ENCODE results near the gene KBTBD4. TPM values are rescaled to one million over a fixed set of nuclear protein-coding genes. Genes with fewer than 3 reads are reported as not detected.

KBTBD4 gene
- total RNA-seq, 1 experiment from 2014 or later, result 12.5 TPM

DNA sequence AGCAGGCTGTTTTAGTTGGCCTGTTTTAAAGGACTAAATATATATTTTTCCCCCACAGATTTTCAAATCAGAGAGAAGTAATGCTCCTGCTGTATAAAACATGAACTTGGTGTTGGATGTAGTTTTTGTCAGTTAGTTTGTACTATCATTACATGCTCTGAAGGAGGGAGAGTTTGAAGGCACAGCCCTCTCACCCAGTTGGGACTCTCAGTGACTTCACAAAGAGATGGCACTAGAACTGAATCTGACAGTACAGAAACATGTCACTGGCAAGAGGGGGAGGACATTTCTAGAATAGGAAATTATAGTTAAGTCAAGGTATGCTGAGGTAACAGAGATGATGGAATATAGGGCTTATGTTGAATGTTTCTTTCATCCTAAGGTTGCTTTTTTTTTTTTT lies 36.5 kb upstream of the KBTBD4 start:
- CTCF ChIA-PET, result no interaction called here
- POLR2A ChIA-PET, result no interaction called here
- no peak for DNase-seq
- no peaks in the 10 kb centered on the region for H3K9me3 ChIP-seq
- intact Hi-C loops (cut with micrococcal nuclease; ENCODE audit: unreplicated experiment), result loop anchor here (10.0 kb wide), 1 partner anchor 240 kb away; no protein-coding TSS in a partner anchor
- no peaks in the 10 kb centered on the region for H3K27me3 Mint-ChIP-seq (ENCODE audit: insufficient read depth, unreplicated experiment)
- no peak overlapping the region for H3K27ac Mint-ChIP-seq (ENCODE audit: unreplicated experiment)
- no peaks in the 10 kb centered on the region for H3K9me3 Mint-ChIP-seq (ENCODE audit: unreplicated experiment)
- no TSS peak for BruUV-seq (replicated peaks)
- peaks cover 29% of the 10 kb centered on the region for H3K36me3 Mint-ChIP-seq (ENCODE audit: insufficient read depth, unreplicated experiment)
- H3K4me3 ChIP-seq (ENCODE audit: low read depth, low read length), result no peak overlapping the region
- no peak for TF ChIP-seq CTCF (IDR thresholded peaks at IDR 0.05; ENCODE audit: insufficient read depth in 1 of 2, low read depth in 1 of 2, low read length in 1 of 2, severe bottlenecking in 1 of 2, unreplicated experiment in 1 of 2)
- no peaks in the 10 kb centered on the region for H3K4me1 ChIP-seq
- no peaks in the 10 kb centered on the region for H3K27me3 ChIP-seq (replicated peaks; ENCODE audit: control insufficient read depth, insufficient read depth, low read length)
- H3K4me1 Mint-ChIP-seq (ENCODE audit: low read depth, unreplicated experiment), result no peaks in the 10 kb centered on the region
- H3K4me3 Mint-ChIP-seq (ENCODE audit: unreplicated experiment), result no peak overlapping the region
- no peaks in the 10 kb centered on the region for H3K36me3 ChIP-seq (ENCODE audit: control insufficient read depth, insufficient read depth, low read length)

GRCh38 chr11:47611348-47611794 lies 32.6 kb upstream of the KBTBD4 start:
- CTCF ChIA-PET, result no interaction called here
- no TSS peak for BruUV-seq (replicated peaks)
- no peaks in the 10 kb centered on the region for H3K27me3 Mint-ChIP-seq (ENCODE audit: insufficient read depth, unreplicated experiment)

DNA sequence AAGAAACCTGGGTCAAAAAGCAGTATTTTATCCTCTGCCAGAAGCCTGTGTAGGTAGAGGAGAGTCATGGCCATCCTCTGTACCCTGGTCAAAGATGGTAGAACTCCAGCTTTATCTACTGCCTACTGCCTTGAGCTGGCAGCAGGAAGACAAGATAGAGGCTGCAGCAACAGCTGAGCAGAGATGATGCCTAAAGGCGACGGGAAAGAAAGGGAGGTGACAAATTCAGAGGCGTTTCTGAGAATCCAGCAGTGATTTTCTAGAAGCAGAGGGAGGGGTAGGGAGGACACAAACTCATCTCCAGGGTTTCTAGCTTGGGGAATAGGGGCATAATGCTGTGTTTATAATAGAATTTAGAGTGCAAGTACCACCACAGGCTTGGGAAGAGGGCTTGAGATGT lies 30.9 kb upstream of the KBTBD4 start:
- Mint-ChIP-seq H3K4me3 (ENCODE audit: unreplicated experiment) (no peak overlapping the region), H3K27me3 (ENCODE audit: insufficient read depth, unreplicated experiment) (no peaks in the 10 kb centered on the region), H3K9me3 (ENCODE audit: unreplicated experiment) (no peaks in the 10 kb centered on the region), H3K4me1 (ENCODE audit: low read depth, unreplicated experiment) (no peaks in the 10 kb centered on the region), H3K36me3 (ENCODE audit: insufficient read depth, unreplicated experiment) (peaks cover 15% of the 10 kb centered on the region), H3K27ac (ENCODE audit: unreplicated experiment) (no peak overlapping the region)
- no TSS peak for BruUV-seq (replicated peaks)
- ChIA-PET POLR2A (interaction anchor here (0.6 kb wide), 1 partner anchor 102 kb away, joined by 7 read pairs; no protein-coding TSS in a partner anchor), CTCF (no interaction called here)
- no peaks in the 10 kb centered on the region for H3K27me3 ChIP-seq (replicated peaks; ENCODE audit: control insufficient read depth, insufficient read depth, low read length)
- TF ChIP-seq CTCF (IDR thresholded peaks at IDR 0.05; ENCODE audit: insufficient read depth in 1 of 2, low read depth in 1 of 2, low read length in 1 of 2, severe bottlenecking in 1 of 2, unreplicated experiment in 1 of 2), result no peak
- no peak for DNase-seq
- no peaks in the 10 kb centered on the region; the same call in 1 of the 2 replicates for H3K36me3 ChIP-seq (ENCODE audit: control insufficient read depth, insufficient read depth, low read length)
- H3K9me3 ChIP-seq, result no peaks in the 10 kb centered on the region
- H3K4me1 ChIP-seq, result no peaks in the 10 kb centered on the region
- no peak overlapping the region for H3K4me3 ChIP-seq (ENCODE audit: low read depth, low read length)
- intact Hi-C loops (cut with micrococcal nuclease; ENCODE audit: unreplicated experiment), result loop anchor here (10.0 kb wide), 1 partner anchor 245 kb away; no protein-coding TSS in a partner anchor

More at GRCh38 chr11:47611348-47611794, 32.6 kb upstream of the KBTBD4 start:
- no peaks in the 10 kb centered on the region; the same call in 1 of the 2 replicates for H3K36me3 ChIP-seq (ENCODE audit: control insufficient read depth, insufficient read depth, low read length)
- POLR2A ChIA-PET, result no interaction called here
- Mint-ChIP-seq H3K9me3 (ENCODE audit: unreplicated experiment) (no peaks in the 10 kb centered on the region), H3K4me1 (ENCODE audit: low read depth, unreplicated experiment) (no peaks in the 10 kb centered on the region), H3K36me3 (ENCODE audit: insufficient read depth, unreplicated experiment) (peaks cover 20% of the 10 kb centered on the region), H3K27ac (ENCODE audit: unreplicated experiment) (no peak overlapping the region), H3K4me3 (ENCODE audit: unreplicated experiment) (no peak overlapping the region)
- intact Hi-C loops (cut with micrococcal nuclease; ENCODE audit: unreplicated experiment), result loop anchor here (10.0 kb wide), 1 partner anchor 243 kb away; no protein-coding TSS in a partner anchor
- no peaks in the 10 kb centered on the region for H3K4me1 ChIP-seq
- H3K27me3 ChIP-seq (replicated peaks; ENCODE audit: control insufficient read depth, insufficient read depth, low read length), result no peaks in the 10 kb centered on the region
- TF ChIP-seq CTCF (IDR thresholded peaks at IDR 0.05; ENCODE audit: insufficient read depth in 1 of 2, low read depth in 1 of 2, low read length in 1 of 2, severe bottlenecking in 1 of 2, unreplicated experiment in 1 of 2), result no peak
- H3K4me3 ChIP-seq (ENCODE audit: low read depth, low read length), result no peak overlapping the region
- no peaks in the 10 kb centered on the region for H3K9me3 ChIP-seq
- DNase-seq, result no peak

Measured in Caco-2 (cell line).